ENCODE data around the gene SH3GLB1. TPM values are rescaled to one million over a fixed set of nuclear protein-coding genes. Genes with fewer than 3 reads are reported as not detected.

SH3GLB1 gene
- total and polyA plus RNA-seq, 9 donors, result 18.8 to 63.2 (median 49.5) TPM

DNA sequence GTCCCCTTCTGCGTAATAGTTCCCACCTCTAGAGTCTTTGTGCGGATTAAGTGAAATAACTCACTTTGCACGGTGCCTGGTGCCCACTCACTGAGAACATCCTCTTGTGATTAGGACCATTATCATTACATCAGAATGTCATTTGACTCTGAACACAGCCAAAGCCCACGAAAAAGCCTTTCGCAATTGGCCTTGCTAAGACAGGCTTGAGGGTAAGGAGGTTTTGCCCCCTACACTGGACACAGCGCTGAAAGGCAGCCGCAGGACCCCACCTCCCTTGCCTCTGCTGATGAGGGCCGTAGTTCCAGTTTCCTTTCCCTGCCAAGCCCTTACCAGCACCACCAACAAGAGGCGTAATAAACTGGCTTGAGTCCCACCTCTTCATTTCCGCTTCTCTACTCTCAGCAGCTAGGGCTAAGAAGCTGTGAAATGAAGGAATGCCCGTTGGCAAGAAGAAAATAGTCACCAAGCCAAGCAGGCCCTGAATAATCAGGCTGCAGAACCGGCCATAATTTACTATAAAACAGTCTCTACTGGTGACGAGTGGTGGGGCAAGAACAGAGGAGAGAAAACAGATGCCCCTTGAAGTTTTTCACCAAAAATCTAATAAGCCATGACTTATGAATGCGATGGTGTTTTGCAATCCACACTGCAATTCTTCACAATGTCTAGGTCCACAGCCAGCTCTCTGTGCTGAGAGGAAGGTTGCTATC, 53.1 kb downstream of the SH3GLB1 start:
- WGBS, 3 donors, result 76 to 87% (median 86%) methylated on average over 14 of the region's 14 CpGs
- DNase-seq, result no peak
- Histone ChIP-seq H3K27me3 (no peaks in the 10 kb centered on the region), H3K36me3 (no peaks in the 10 kb centered on the region), H3K9me3 (no peaks in the 10 kb centered on the region), H3K27ac (no peak overlapping the region), H3K4me1 (ENCODE audit: insufficient read depth) (no peaks in the 10 kb centered on the region), H3K4me3 (no peak overlapping the region)
- intact Hi-C loops (cut with DNase I), result no loop called here
- TF ChIP-seq, protein P1, sequence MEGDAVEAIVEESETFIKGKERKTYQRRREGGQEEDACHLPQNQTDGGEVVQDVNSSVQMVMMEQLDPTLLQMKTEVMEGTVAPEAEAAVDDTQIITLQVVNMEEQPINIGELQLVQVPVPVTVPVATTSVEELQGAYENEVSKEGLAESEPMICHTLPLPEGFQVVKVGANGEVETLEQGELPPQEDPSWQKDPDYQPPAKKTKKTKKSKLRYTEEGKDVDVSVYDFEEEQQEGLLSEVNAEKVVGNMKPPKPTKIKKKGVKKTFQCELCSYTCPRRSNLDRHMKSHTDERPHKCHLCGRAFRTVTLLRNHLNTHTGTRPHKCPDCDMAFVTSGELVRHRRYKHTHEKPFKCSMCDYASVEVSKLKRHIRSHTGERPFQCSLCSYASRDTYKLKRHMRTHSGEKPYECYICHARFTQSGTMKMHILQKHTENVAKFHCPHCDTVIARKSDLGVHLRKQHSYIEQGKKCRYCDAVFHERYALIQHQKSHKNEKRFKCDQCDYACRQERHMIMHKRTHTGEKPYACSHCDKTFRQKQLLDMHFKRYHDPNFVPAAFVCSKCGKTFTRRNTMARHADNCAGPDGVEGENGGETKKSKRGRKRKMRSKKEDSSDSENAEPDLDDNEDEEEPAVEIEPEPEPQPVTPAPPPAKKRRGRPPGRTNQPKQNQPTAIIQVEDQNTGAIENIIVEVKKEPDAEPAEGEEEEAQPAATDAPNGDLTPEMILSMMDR (IDR thresholded peaks at IDR 0.05), result no peak
- no peak for TF ChIP-seq EP300 (IDR thresholded peaks at IDR 0.05)
- no peak for TF ChIP-seq POLR2A (IDR thresholded peaks at IDR 0.05)

DNA sequence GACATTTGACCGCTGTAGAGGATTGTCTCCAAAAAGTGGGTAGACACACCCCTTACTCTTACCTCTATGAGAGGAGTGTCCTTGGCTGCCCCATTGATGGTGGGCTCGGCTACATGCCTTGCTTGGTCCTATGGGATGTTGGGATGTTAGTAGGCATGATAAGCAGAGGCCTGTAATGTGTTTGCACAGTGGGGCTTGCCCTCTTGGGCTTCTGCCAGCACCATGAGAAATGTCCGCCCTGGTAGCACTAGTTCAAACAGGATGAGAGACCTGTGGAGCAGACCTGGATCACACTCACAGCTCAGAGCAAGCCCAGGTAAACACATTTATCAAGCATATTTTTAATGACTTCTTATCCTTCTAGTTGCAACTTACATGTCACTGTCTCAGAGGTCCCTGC, 54.2 kb downstream of the SH3GLB1 start:
- H3K27ac ChIP-seq, result no peak overlapping the region

DNA sequence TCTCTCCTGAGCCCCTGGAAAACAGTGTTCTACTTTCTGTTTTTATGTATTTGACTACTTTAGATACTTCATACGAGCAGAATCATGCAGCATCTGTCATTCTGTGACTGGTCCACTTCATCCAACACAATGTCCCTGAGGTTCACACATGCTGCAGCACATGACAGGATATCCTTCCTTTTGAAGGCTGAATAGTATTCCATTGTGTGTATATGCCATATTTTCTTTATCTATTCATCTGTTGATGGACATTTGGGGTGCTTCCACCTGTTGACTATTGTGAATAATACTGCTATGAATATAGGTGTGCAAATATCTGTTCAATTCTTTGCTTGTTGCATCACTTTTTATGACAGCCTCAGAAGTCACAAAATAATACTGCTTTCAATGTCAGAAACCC, 55.8 kb downstream of the SH3GLB1 start:
- TF ChIP-seq POLR2A (IDR thresholded peaks at IDR 0.05), result no peak
- TF ChIP-seq, protein P1 (IDR thresholded peaks at IDR 0.05), result no peak
- no peak for TF ChIP-seq EP300 (IDR thresholded peaks at IDR 0.05)
- no peaks in the 10 kb centered on the region for H3K27me3 ChIP-seq
- no peaks in the 10 kb centered on the region for H3K4me1 ChIP-seq (ENCODE audit: insufficient read depth)
- WGBS, 3 donors, result 76 to 81% (median 77%) methylated on average over 1 of the region's 1 CpG
- H3K36me3 ChIP-seq, result no peaks in the 10 kb centered on the region
- no peak for DNase-seq
- intact Hi-C loops (cut with DNase I), result no loop called here
- H3K27ac ChIP-seq, result no peak overlapping the region
- H3K4me3 ChIP-seq, result no peak overlapping the region
- H3K9me3 ChIP-seq, result no peaks in the 10 kb centered on the region

More for the DNA sequence above, 54.2 kb downstream of the SH3GLB1 start:
- no peak for DNase-seq
- no peak overlapping the region for H3K4me3 ChIP-seq
- 92 to 96% (median 93%) methylated on average over 3 of the region's 3 CpGs for WGBS, 3 donors
- intact Hi-C loops (cut with DNase I), result no loop called here
- no peaks in the 10 kb centered on the region for H3K4me1 ChIP-seq (ENCODE audit: insufficient read depth)
- H3K36me3 ChIP-seq, result no peaks in the 10 kb centered on the region
- TF ChIP-seq, protein P1 (IDR thresholded peaks at IDR 0.05), result no peak
- TF ChIP-seq EP300 (IDR thresholded peaks at IDR 0.05) (no peak), POLR2A (IDR thresholded peaks at IDR 0.05) (no peak)
- no peaks in the 10 kb centered on the region for H3K9me3 ChIP-seq
- H3K27me3 ChIP-seq, result no peaks in the 10 kb centered on the region

DNA sequence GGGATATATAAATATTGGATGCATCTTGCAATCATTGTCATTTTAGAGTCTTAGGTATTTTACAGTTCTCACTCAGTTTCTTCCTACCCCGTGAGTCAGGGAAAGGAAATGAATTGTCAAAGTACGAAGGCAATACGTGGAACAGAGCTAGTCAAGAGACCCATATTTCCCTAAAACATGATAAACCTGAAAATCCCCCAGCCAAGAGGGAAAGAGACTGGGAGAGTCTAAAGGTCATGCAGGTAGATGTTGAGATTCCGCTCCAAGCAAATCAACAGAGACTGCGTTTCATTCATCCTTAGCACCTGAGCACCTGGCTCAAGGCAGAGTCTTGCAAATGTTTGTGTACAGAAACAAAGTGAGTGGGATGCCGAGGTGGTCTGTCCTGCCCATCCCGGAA, 58.0 kb downstream of the SH3GLB1 start:
- DNase-seq, result no peak
- Histone ChIP-seq H3K4me1 (ENCODE audit: insufficient read depth) (no peaks in the 10 kb centered on the region), H3K4me3 (no peak overlapping the region), H3K36me3 (no peaks in the 10 kb centered on the region), H3K27ac (no peak overlapping the region), H3K9me3 (no peaks in the 10 kb centered on the region), H3K27me3 (no peaks in the 10 kb centered on the region)
- TF ChIP-seq POLR2A (IDR thresholded peaks at IDR 0.05) (no peak), EP300 (IDR thresholded peaks at IDR 0.05) (no peak)
- TF ChIP-seq, protein P1 (IDR thresholded peaks at IDR 0.05), result no peak
- 86 to 93% (median 89%) methylated on average over 7 of the region's 7 CpGs for WGBS, 3 donors
- intact Hi-C loops (cut with DNase I), result no loop called here

Data from ovary (tissue), 9 donors.